GM12878 (cell line): ENCODE measurements around the gene CARS2. TPM values are rescaled to one million over a fixed set of nuclear protein-coding genes. Genes with fewer than 3 reads are reported as not detected.

Source experiments
- ATAC-seq: fragments of 200-7000 bp; cut with Tn5 transposase; 3 replicates; pipeline ENCODE4 v1.9.1; 2020; ENCODE audit warnings: mild to moderate bottlenecking, moderate library complexity
- BruUV-seq: library from RNA; stranded (reverse); fragments of 400-500 nt; replicated peaks from 2 replicates; lab custom pipeline; 2021; lab: Mats Ljungman, UMichigan
- CTCF ChIA-PET: fragments of 300-600 bp; sonication (Branson Sonifier 250); formaldehyde crosslinking; extraction: SDS; loops from one replicate; lab custom pipeline; 2021; ENCODE audit warnings: inconsistent platforms; lab: Yijun Ruan, JAX
- POLR2A ChIA-PET: fragments of 350-600 bp; formaldehyde crosslinking; extraction: SDS; loops from one replicate; lab custom pipeline; 2021; ENCODE audit warnings: inconsistent platforms; lab: Charles Lee
- RAD21 ChIA-PET: fragments of 300-600 bp; sonication (Branson Sonifier 250); formaldehyde crosslinking; loops from one replicate; lab custom pipeline; 2023; ENCODE audit warnings: antibody characterized with exemption; ENCODE audit not compliant: unreplicated experiment; lab: Charles Lee
- SMC1A ChIA-PET: fragments of 300-600 bp; sonication (Branson Sonifier 250); formaldehyde crosslinking; loops from one replicate; lab custom pipeline; 2023; ENCODE audit not compliant: unreplicated experiment, uncharacterized antibody; lab: Charles Lee
- DNase-seq: peaks from one replicate; pipeline ENCODE4 v3.0.0-alpha.2; 2011; ENCODE audit warnings: low read depth, low spot score
- FAIRE-seq: peaks from 3 replicates; lab custom pipeline; 2011; peaks lifted over from hg19 to GRCh38; lab: Jason Lieb, UNC
- H2AFZ ChIP-seq: 2 replicates; pipeline ENCODE4 v1.6.0; 2011; ENCODE audit warnings: low read depth, low read length, control low read depth; ENCODE audit not compliant: control insufficient read depth
- H3K27ac ChIP-seq: 2 replicates; pipeline ENCODE4 v1.5.1; 2011; ENCODE audit warnings: control low read depth; ENCODE audit not compliant: control insufficient read depth, insufficient read depth
- H3K27me3 ChIP-seq, 2 experiments: replicated peaks in 1 of 2; 2 replicates each; pipeline versions ENCODE4 v1.6.0 to v1.6.1; 2011; ENCODE audit warnings: low read length in 1 of 2; ENCODE audit not compliant: control insufficient read depth in 2 of 2, insufficient read depth in 2 of 2
- H3K36me3 ChIP-seq, 2 experiments: 2 replicates each; pipeline ENCODE4 v1.5.1; 2011; ENCODE audit warnings: low read length in 1 of 2; ENCODE audit not compliant: control insufficient read depth in 2 of 2, insufficient read depth in 2 of 2
- H3K4me1 ChIP-seq: 2 replicates; pipeline ENCODE4 v1.6.1; 2011; ENCODE audit warnings: mild to moderate bottlenecking, low read length, moderate library complexity, mixed read lengths; ENCODE audit not compliant: control insufficient read depth, insufficient read depth
- H3K4me2 ChIP-seq: 2 replicates; pipeline ENCODE4 v1.6.0; 2011; ENCODE audit warnings: control low read depth; ENCODE audit not compliant: control insufficient read depth, insufficient read depth
- H3K4me3 ChIP-seq: fragments of 200-600 bp; sonication (generic); 2 replicates; pipeline ENCODE4 v1.5.1; 2016
- H3K79me2 ChIP-seq: 2 replicates; pipeline ENCODE4 v1.6.0; 2011; ENCODE audit warnings: low read length; ENCODE audit not compliant: control insufficient read depth, insufficient read depth
- H3K9ac ChIP-seq: 2 replicates; pipeline ENCODE4 v1.8.0; 2011; ENCODE audit warnings: low read length, control low read depth, mixed read lengths; ENCODE audit not compliant: control insufficient read depth, insufficient read depth
- H3K9me3 ChIP-seq: replicated peaks from 3 replicates; pipeline ENCODE4 v1.5.1; 2011; ENCODE audit warnings: mild to moderate bottlenecking, low read length; ENCODE audit not compliant: control insufficient read depth, insufficient read depth
- H4K20me1 ChIP-seq: 2 replicates; pipeline ENCODE4 v1.6.0; 2011; ENCODE audit not compliant: control insufficient read depth, insufficient read depth
- BRCA1 ChIP-seq: IDR thresholded peaks from 2 replicates; pipeline ENCODE4 v1.6.1; 2011; ENCODE audit warnings: low read depth, low read length, improper control_type of control experiment
- CHD2 ChIP-seq: IDR thresholded peaks from 2 replicates; pipeline ENCODE4 v1.6.1; 2011; ENCODE audit warnings: low read depth, low read length, improper control_type of control experiment, borderline replicate concordance
- CREB1 ChIP-seq: IDR thresholded peaks from 2 replicates; pipeline ENCODE4 v1.6.1; 2012; ENCODE audit warnings: low read depth, mild to moderate bottlenecking, inconsistent platforms
- GATAD2B ChIP-seq: fragments of 450-650 bp; conservative IDR thresholded peaks from 2 replicates; pipeline ENCODE4 v1.6.1; 2017; ENCODE audit warnings: low read depth, mild to moderate bottlenecking, moderate library complexity
- NBN ChIP-seq: fragments of 450-650 bp; IDR thresholded peaks from 2 replicates; pipeline ENCODE4 v1.6.1; 2016
- NFYB ChIP-seq: IDR thresholded peaks from 2 replicates; pipeline ENCODE4 v1.6.1; 2011; ENCODE audit warnings: low read depth, mild to moderate bottlenecking, low read length, improper control_type of control experiment, moderate library complexity; ENCODE audit not compliant: insufficient read depth
- RAD21 ChIP-seq: IDR thresholded peaks from 2 replicates; pipeline ENCODE4 v1.6.1; 2011; ENCODE audit warnings: mild to moderate bottlenecking, low read depth, low read length, moderate library complexity; ENCODE audit not compliant: insufficient read depth
- RFX5 ChIP-seq: IDR thresholded peaks from 2 replicates; pipeline ENCODE4 v1.6.1; 2011; ENCODE audit warnings: low read depth, low read length, improper control_type of control experiment
- SUZ12 ChIP-seq: fragments of 200-600 bp; sonication (generic); IDR thresholded peaks from one replicate; pipeline ENCODE4 v1.6.1; 2018; ENCODE audit warnings: antibody characterized with exemption, mild to moderate bottlenecking; ENCODE audit not compliant: unreplicated experiment
- TAF1 ChIP-seq: IDR thresholded peaks from 2 replicates; pipeline ENCODE4 v1.6.1; 2011; ENCODE audit warnings: mild to moderate bottlenecking, low read depth, low read length, borderline replicate concordance
- ZNF274 ChIP-seq: IDR thresholded peaks from one replicate; pipeline ENCODE4 v1.8.0; 2011; ENCODE audit not compliant: insufficient read length, insufficient read depth
- ZZZ3 ChIP-seq: IDR thresholded peaks from 2 replicates; pipeline ENCODE4 v1.6.1; 2011; ENCODE audit warnings: low read depth; ENCODE audit not compliant: control insufficient read depth, insufficient read length
- WGBS: methylation state at CpG from one replicate; pipeline ENCODE4 v1.1.6; 2016; ENCODE audit warnings: low lambda C conversion rate; ENCODE audit not compliant: insufficient replicate concordance, insufficient coverage; ENCODE audit errors: missing lambda C conversion rate; 5-methylcytosine and 5-hydroxymethylcytosine counted together
- in situ Hi-C: fragments of 300-500 bp; cut with MboI; formaldehyde crosslinking; loops from 9 replicates; pipeline ENCODE4 v1.14.3; 2018; ENCODE audit warnings: mixed read lengths
- intact Hi-C: fragments of 100-400 bp; cut with micrococcal nuclease; formaldehyde crosslinking; loops from one replicate; pipeline ENCODE4 v1.14.2; 2022; ENCODE audit not compliant: unreplicated experiment
- polyA plus RNA-seq, 11 experiments: library from polyadenylated mRNA; depleted of rRNA in 4 of 11; unstranded in 6 of 11; stranded (reverse) in 5 of 11; fragments of >200 nt; fragmentation: Nextera tagmentation in 4 of 11; fragmentation: Illumina TruSeq in 1 of 11; extraction: Ambion mirVana in 4 of 11; extraction: Trizol in 1 of 11; gene quantifications; 1 replicate in 1 of 11; 2 replicates in 10 of 11; pipeline versions ENCODE4 v1.2.1 to v1.2.3, GENCODE V29; 2011 to 2016; ENCODE audit warnings: inconsistent platforms in 2 of 11, missing spikeins in 2 of 11, low read depth in 1 of 11
- total RNA-seq, 4 experiments: library from RNA; depleted of rRNA in 3 of 4; stranded (reverse); fragments of >200 nt in 3 of 4; fragmentation: Illumina TruSeq in 1 of 4; extraction: Trizol in 1 of 4; gene quantifications; 2 replicates each; pipeline versions ENCODE4 v1.2.1 to v1.2.3, GENCODE V29; 2013 to 2021
- TF ChIP-seq, protein P1 (sequence below): fragments of 450-650 bp; IDR thresholded peaks from 2 replicates; pipeline ENCODE4 v1.6.1; 2017; ENCODE audit warnings: antibody characterized with exemption, mild to moderate bottlenecking, moderate library complexity
- TF ChIP-seq, protein P2 (sequence below): fragments of 450-650 bp; formaldehyde crosslinking; IDR thresholded peaks from 2 replicates; pipeline ENCODE4 v1.4.0; 2020; ENCODE audit warnings: mild to moderate bottlenecking, moderate library complexity
- TF ChIP-seq, protein P3 (sequence below): fragments of 450-650 bp; IDR thresholded peaks from 2 replicates; pipeline ENCODE4 v1.6.1; 2017; ENCODE audit warnings: mild to moderate bottlenecking

The CARS2 gene
- total and polyA plus RNA-seq, 10 of the 15 experiments (the other 5 are each of a cell fraction or from before 2014, with no cell fraction given), result 4.2 to 101 (median 61.5) TPM

DNA sequence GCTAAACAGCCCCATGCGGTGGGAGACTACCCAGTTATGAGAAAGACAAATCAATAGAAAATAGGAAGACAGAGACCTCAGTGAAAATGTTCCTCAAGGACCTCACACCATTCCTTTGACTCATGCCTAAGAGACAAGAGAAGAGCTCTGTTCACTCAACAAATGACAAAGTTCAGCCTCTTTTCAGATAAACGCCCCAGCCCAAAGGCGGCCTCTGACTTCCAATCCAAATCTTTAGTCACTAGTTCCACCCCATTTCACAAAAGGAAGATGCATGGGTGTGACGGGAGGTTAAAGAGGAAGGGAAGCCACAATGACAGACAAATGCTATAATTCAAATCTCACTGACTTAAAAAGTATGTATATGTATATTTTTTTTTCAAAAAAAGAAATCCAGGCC lies 8.1 kb downstream of the CARS2 start:
- BruUV-seq, result no TSS peak
- RAD21 ChIA-PET, result no interaction called here
- WGBS, result 85% methylated on average over 4 of the region's 4 CpGs
- no peak for DNase-seq
- POLR2A ChIA-PET, result no interaction called here
- Histone ChIP-seq H4K20me1 (no peaks in the 10 kb centered on the region), H3K9ac (no peak overlapping the region), H3K36me3 (peaks cover 9 to 26% of the 10 kb centered on the region in 2 experiments; a peak in 3 of 4 replicates), H3K4me1 (peaks cover 14% of the 10 kb centered on the region), H3K27me3 (no peaks in the 10 kb centered on the region), H3K79me2 (no peaks in the 10 kb centered on the region; the same call in none of the 2 replicates), H3K27ac (no peak overlapping the region), H3K4me2 (no peak overlapping the region), H3K9me3 (no peaks in the 10 kb centered on the region), H3K4me3 (no peak overlapping the region), H2AFZ (no peak overlapping the region)
- TF ChIP-seq RAD21, result no peak
- TF ChIP-seq CREB1, result no peak
- no peak for TF ChIP-seq ZZZ3
- TF ChIP-seq ZNF274, result no peak
- TF ChIP-seq SUZ12, result no peak
- no peak for TF ChIP-seq NBN
- no peak for TF ChIP-seq NFYB
- TF ChIP-seq, protein P1, sequence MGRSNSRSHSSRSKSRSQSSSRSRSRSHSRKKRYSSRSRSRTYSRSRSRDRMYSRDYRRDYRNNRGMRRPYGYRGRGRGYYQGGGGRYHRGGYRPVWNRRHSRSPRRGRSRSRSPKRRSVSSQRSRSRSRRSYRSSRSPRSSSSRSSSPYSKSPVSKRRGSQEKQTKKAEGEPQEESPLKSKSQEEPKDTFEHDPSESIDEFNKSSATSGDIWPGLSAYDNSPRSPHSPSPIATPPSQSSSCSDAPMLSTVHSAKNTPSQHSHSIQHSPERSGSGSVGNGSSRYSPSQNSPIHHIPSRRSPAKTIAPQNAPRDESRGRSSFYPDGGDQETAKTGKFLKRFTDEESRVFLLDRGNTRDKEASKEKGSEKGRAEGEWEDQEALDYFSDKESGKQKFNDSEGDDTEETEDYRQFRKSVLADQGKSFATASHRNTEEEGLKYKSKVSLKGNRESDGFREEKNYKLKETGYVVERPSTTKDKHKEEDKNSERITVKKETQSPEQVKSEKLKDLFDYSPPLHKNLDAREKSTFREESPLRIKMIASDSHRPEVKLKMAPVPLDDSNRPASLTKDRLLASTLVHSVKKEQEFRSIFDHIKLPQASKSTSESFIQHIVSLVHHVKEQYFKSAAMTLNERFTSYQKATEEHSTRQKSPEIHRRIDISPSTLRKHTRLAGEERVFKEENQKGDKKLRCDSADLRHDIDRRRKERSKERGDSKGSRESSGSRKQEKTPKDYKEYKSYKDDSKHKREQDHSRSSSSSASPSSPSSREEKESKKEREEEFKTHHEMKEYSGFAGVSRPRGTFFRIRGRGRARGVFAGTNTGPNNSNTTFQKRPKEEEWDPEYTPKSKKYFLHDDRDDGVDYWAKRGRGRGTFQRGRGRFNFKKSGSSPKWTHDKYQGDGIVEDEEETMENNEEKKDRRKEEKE, result no peak
- TF ChIP-seq, protein P2, sequence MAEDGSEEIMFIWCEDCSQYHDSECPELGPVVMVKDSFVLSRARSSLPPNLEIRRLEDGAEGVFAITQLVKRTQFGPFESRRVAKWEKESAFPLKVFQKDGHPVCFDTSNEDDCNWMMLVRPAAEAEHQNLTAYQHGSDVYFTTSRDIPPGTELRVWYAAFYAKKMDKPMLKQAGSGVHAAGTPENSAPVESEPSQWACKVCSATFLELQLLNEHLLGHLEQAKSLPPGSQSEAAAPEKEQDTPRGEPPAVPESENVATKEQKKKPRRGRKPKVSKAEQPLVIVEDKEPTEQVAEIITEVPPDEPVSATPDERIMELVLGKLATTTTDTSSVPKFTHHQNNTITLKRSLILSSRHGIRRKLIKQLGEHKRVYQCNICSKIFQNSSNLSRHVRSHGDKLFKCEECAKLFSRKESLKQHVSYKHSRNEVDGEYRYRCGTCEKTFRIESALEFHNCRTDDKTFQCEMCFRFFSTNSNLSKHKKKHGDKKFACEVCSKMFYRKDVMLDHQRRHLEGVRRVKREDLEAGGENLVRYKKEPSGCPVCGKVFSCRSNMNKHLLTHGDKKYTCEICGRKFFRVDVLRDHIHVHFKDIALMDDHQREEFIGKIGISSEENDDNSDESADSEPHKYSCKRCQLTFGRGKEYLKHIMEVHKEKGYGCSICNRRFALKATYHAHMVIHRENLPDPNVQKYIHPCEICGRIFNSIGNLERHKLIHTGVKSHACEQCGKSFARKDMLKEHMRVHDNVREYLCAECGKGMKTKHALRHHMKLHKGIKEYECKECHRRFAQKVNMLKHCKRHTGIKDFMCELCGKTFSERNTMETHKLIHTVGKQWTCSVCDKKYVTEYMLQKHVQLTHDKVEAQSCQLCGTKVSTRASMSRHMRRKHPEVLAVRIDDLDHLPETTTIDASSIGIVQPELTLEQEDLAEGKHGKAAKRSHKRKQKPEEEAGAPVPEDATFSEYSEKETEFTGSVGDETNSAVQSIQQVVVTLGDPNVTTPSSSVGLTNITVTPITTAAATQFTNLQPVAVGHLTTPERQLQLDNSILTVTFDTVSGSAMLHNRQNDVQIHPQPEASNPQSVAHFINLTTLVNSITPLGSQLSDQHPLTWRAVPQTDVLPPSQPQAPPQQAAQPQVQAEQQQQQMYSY, result no peak
- TF ChIP-seq RFX5, result no peak
- TF ChIP-seq BRCA1, result no peak
- TF ChIP-seq GATAD2B, result no peak
- TF ChIP-seq CHD2, result no peak
- no peak for TF ChIP-seq TAF1
- TF ChIP-seq, protein P3, sequence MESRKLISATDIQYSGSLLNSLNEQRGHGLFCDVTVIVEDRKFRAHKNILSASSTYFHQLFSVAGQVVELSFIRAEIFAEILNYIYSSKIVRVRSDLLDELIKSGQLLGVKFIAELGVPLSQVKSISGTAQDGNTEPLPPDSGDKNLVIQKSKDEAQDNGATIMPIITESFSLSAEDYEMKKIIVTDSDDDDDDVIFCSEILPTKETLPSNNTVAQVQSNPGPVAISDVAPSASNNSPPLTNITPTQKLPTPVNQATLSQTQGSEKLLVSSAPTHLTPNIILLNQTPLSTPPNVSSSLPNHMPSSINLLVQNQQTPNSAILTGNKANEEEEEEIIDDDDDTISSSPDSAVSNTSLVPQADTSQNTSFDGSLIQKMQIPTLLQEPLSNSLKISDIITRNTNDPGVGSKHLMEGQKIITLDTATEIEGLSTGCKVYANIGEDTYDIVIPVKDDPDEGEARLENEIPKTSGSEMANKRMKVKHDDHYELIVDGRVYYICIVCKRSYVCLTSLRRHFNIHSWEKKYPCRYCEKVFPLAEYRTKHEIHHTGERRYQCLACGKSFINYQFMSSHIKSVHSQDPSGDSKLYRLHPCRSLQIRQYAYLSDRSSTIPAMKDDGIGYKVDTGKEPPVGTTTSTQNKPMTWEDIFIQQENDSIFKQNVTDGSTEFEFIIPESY, result no peak
- ATAC-seq, result no peak
- intact Hi-C loops, result no loop called here
- in situ Hi-C loops, result no loop called here
- FAIRE-seq, result peak; percentile 31
- CTCF ChIA-PET, result interaction anchor here (0.7 kb wide), 1 partner anchor 242 kb away, joined by 3 read pairs; no protein-coding TSS in a partner anchor
- SMC1A ChIA-PET, result interaction anchor here (0.6 to 0.7 kb wide), 3 partner anchors 14 to 105 kb away, joined by 3 read pairs; no protein-coding TSS in a partner anchor
